Effector memory CD4-positive, alpha-beta T cell (primary cell): Measurements from ENCODE around the gene SLC9A1.
A peak's percentile ranks its signal among the peaks of the same experiment; 100 is the strongest.
"Not testable (repeated sequence)": the region's sequence is repeated elsewhere in the genome, so short reads cannot be mapped to it uniquely, and the experiment has no call there.

ENCODE experiments used
- DNase-seq, 3 donors: peaks; one replicate each; pipeline ENCODE4 v3.0.0-alpha.2; 2020
- H3K27ac ChIP-seq: 2 replicates; pipeline ENCODE4 v1.7.0; 2013; ENCODE audit warnings: mild to moderate bottlenecking, low read length, moderate library complexity; ENCODE audit not compliant: insufficient read depth, poor library complexity, severe bottlenecking
- H3K27me3 ChIP-seq: replicated peaks from 2 replicates; pipeline ENCODE4 v1.7.0; 2013; ENCODE audit warnings: mild to moderate bottlenecking, low read length; ENCODE audit not compliant: insufficient read depth, control insufficient read depth, poor library complexity, severe bottlenecking
- H3K36me3 ChIP-seq: 2 replicates; pipeline ENCODE4 v1.7.0; 2013; ENCODE audit warnings: mild to moderate bottlenecking, low read length, moderate library complexity; ENCODE audit not compliant: control insufficient read depth, insufficient read depth
- H3K4me1 ChIP-seq: 2 replicates; pipeline ENCODE4 v1.7.0; 2013; ENCODE audit warnings: low read length, mild to moderate bottlenecking; ENCODE audit not compliant: control insufficient read depth, insufficient read depth, poor library complexity, severe bottlenecking
- H3K4me3 ChIP-seq: 2 replicates; pipeline ENCODE4 v1.7.0; 2013; ENCODE audit warnings: low read length, low read depth, mild to moderate bottlenecking; ENCODE audit not compliant: insufficient read depth, poor library complexity, severe bottlenecking
- H3K9me3 ChIP-seq: 2 replicates; pipeline ENCODE4 v1.7.0; 2013; ENCODE audit warnings: mild to moderate bottlenecking, low read length, moderate library complexity; ENCODE audit not compliant: control insufficient read depth
- total RNA-seq, 3 donors: gene quantifications; one replicate each; lab custom pipeline; 2026; lab: John Stamatoyannopoulos, UW

The SLC9A1 gene
- total RNA-seq = 22.0 to 72.9 (median 65.6) reads per million in 3 donors

GRCh38 chr1:27154991-27155781, at the start of gene SLC9A1:
Gene SLC9A1, minus strand, starts transcription at chr1:27155125. Its CDS starts 791 bp downstream, at chr1:27154334.
- H3K36me3 ChIP-seq = no peaks in the 10 kb centered on the region
- peaks cover 34% of the 10 kb centered on the region for H3K4me1 ChIP-seq
- peak; percentile 88 to 93 (median 91) for DNase-seq
- H3K4me3 ChIP-seq = peak within 1 kb of the TSS; percentile 56
- H3K9me3 ChIP-seq = no peaks in the 10 kb centered on the region
- H3K27ac ChIP-seq = peak within 1 kb of the TSS; percentile 97
- no peaks in the 10 kb centered on the region for H3K27me3 ChIP-seq

- H3K4me1 ChIP-seq = no peaks in the 10 kb centered on the region
- H3K4me3 ChIP-seq = no peak overlapping the region
- no peak for DNase-seq
- no peaks in the 10 kb centered on the region for H3K36me3 ChIP-seq
- H3K27ac ChIP-seq = no peak overlapping the region
- no peaks in the 10 kb centered on the region for H3K9me3 ChIP-seq
- H3K27me3 ChIP-seq = no peaks in the 10 kb centered on the region
These were observed 49.0 kb upstream of the SLC9A1 start for GRCh38 chr1:27203946-27204345.

DNA sequence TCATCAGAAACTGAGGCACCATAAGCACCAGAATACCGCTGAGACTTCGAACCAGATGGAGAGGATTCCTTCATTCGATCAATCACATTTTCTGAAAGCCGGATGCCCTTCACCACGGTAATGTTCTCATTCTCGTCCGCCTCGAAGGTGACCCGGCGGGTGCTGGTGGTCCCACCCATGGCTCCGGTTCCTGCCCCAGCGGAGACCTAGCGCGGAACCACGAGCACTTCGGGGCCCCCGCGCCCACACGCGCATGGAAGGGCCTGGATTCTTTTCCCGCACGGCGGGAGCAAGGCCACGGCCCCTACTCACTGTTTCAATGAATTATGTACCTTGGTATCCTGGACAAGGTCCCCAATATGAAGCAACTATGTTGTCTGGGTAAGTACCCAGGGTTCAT, 46.4 kb upstream of the SLC9A1 start:
- DNase-seq = no peak
- H3K36me3 ChIP-seq = no peaks in the 10 kb centered on the region
- no peak overlapping the region for H3K4me3 ChIP-seq
- no peaks in the 10 kb centered on the region for H3K9me3 ChIP-seq
- no peaks in the 10 kb centered on the region for H3K4me1 ChIP-seq
- no peaks in the 10 kb centered on the region for H3K27me3 ChIP-seq
- no peak overlapping the region for H3K27ac ChIP-seq

- no peaks in the 10 kb centered on the region for H3K27me3 ChIP-seq
- no peak overlapping the region for H3K27ac ChIP-seq
These were observed 38.3 kb upstream of the SLC9A1 start for GRCh38 chr1:27193194-27193593.

GRCh38 chr1:27192039-27192529, 37.2 kb upstream of the SLC9A1 start:
- Histone ChIP-seq H3K9me3 (no peaks in the 10 kb centered on the region), H3K4me3 (no peak overlapping the region), H3K36me3 (no peaks in the 10 kb centered on the region), H3K27ac (no peak overlapping the region), H3K4me1 (no peaks in the 10 kb centered on the region), H3K27me3 (no peaks in the 10 kb centered on the region)
- DNase-seq = no peak

More at GRCh38 chr1:27193194-27193593, 38.3 kb upstream of the SLC9A1 start:
- no peaks in the 10 kb centered on the region for H3K36me3 ChIP-seq
- no peak overlapping the region for H3K4me3 ChIP-seq
- no peaks in the 10 kb centered on the region for H3K9me3 ChIP-seq
- no peak for DNase-seq
- no peaks in the 10 kb centered on the region for H3K4me1 ChIP-seq

DNA sequence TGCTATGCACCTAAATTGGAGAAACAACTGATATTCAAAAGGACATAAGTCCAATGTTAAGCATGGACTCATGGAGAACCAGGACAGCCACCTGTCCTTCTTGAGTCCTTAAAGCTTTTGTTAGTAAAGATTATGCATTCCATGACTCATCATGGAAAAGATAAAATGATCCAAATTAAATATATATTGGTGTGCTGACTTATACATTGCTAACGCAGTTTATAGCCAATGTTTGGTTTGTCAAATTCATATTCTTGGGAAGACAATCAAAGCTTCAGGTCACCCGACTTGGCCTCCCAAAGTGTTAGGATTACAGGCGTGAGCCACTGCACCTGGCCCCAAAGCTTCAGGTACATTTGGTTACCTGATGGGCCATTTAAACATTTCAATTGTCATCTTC, 29.7 kb upstream of the SLC9A1 start:
- H3K9me3 ChIP-seq, H3K4me3 ChIP-seq, H3K4me1 ChIP-seq, H3K27ac ChIP-seq, H3K27me3 ChIP-seq, DNase-seq, H3K36me3 ChIP-seq: not testable (repeated sequence)

- no peaks in the 10 kb centered on the region for H3K9me3 ChIP-seq
- no peaks in the 10 kb centered on the region for H3K36me3 ChIP-seq
- DNase-seq = no peak
- no peaks in the 10 kb centered on the region for H3K4me1 ChIP-seq
- no peak overlapping the region for H3K4me3 ChIP-seq
- no peaks in the 10 kb centered on the region for H3K27me3 ChIP-seq
- no peak overlapping the region for H3K27ac ChIP-seq
These were observed 25.1 kb upstream of the SLC9A1 start for GRCh38 chr1:27179979-27180378.

DNA sequence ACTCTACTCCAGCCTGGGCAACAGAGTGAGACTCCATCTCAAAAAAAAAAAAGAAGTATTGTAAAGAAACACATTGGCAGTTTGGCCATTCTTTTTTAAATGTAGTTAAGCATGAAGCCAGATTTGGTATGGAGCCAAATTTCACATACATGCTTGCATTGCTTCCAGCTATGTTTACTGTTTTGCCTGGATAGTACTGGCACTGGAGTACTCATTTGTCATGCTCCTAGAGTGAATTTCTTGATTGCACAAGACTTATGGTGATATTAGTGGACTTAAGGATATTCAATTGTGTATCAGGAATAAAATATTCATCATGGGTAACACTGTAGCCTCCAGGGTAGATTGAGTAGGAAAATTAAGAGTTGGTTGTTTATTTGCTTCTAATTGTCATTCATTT, 24.5 kb upstream of the SLC9A1 start:
- no peak for DNase-seq
- Histone ChIP-seq H3K9me3 (no peaks in the 10 kb centered on the region), H3K36me3 (no peaks in the 10 kb centered on the region), H3K4me3 (no peak overlapping the region), H3K4me1 (no peaks in the 10 kb centered on the region), H3K27me3 (no peaks in the 10 kb centered on the region), H3K27ac (no peak overlapping the region)

- no peak overlapping the region for H3K4me3 ChIP-seq
- H3K27me3 ChIP-seq = no peaks in the 10 kb centered on the region
- DNase-seq = no peak
- no peaks in the 10 kb centered on the region for H3K36me3 ChIP-seq
- H3K27ac ChIP-seq = no peak overlapping the region
- H3K4me1 ChIP-seq = no peaks in the 10 kb centered on the region
- H3K9me3 ChIP-seq = no peaks in the 10 kb centered on the region
These were observed 22.0 kb upstream of the SLC9A1 start for GRCh38 chr1:27176954-27177353.

- Histone ChIP-seq H3K27ac (no peak overlapping the region), H3K9me3 (no peaks in the 10 kb centered on the region), H3K27me3 (no peaks in the 10 kb centered on the region), H3K36me3 (no peaks in the 10 kb centered on the region), H3K4me1 (no peaks in the 10 kb centered on the region), H3K4me3 (no peak overlapping the region)
- DNase-seq = no peak
These were observed 21.4 kb upstream of the SLC9A1 start for GRCh38 chr1:27176323-27176722.
